Left cardiac atrium (tissue), 4 donors: Measurements from ENCODE around the gene THAP3. TPM values are rescaled to one million over a fixed set of nuclear protein-coding genes. Genes with fewer than 3 reads are reported as not detected.
A peak's percentile ranks its signal among the peaks of the same experiment; 100 is the strongest.
"Not testable (repeated sequence)": the region's sequence is repeated elsewhere in the genome, so short reads cannot be mapped to it uniquely, and the experiment has no call there.

Experiments
- ATAC-seq, 2 donors: fragments of 200-7000 bp; cut with Tn5 transposase; one replicate each; pipeline ENCODE4 v1.9.1; 2020; ENCODE audit warnings: mild to moderate bottlenecking in 2 of 2, moderate library complexity in 2 of 2
- DNase-seq: peaks from one replicate; pipeline ENCODE4 v3.0.0-alpha.2; 2020
- intact Hi-C, 2 donors: fragments of 100-400 bp; cut with DNase I; formaldehyde crosslinking; loops; one replicate each; pipeline versions ENCODE4 v1.14.1 to v1.15.1; 2022 to 2023
- total RNA-seq, 2 donors: library from RNA; stranded (reverse); fragmentation: NEBNext Ultra II Directional; extraction: Animal tissue kit (Norgen Biotek cat#: 25700); gene quantifications; one replicate each; pipeline ENCODE4 v1.2.1, GENCODE V29; 2021
- donor health status: DM: no; HTN: yes; CAD: no.
- donor health status: DM: no; HTN: yes; CAD: no; lungs with severe emphysema.
- donor health status: DM: yes; HTN: yes; CAD: no.
- donor health status: Dilated cardiomyopathy.

The THAP3 gene
- total RNA-seq, 2 donors from 2014 or later: 8.9 to 14.6 TPM

DNA sequence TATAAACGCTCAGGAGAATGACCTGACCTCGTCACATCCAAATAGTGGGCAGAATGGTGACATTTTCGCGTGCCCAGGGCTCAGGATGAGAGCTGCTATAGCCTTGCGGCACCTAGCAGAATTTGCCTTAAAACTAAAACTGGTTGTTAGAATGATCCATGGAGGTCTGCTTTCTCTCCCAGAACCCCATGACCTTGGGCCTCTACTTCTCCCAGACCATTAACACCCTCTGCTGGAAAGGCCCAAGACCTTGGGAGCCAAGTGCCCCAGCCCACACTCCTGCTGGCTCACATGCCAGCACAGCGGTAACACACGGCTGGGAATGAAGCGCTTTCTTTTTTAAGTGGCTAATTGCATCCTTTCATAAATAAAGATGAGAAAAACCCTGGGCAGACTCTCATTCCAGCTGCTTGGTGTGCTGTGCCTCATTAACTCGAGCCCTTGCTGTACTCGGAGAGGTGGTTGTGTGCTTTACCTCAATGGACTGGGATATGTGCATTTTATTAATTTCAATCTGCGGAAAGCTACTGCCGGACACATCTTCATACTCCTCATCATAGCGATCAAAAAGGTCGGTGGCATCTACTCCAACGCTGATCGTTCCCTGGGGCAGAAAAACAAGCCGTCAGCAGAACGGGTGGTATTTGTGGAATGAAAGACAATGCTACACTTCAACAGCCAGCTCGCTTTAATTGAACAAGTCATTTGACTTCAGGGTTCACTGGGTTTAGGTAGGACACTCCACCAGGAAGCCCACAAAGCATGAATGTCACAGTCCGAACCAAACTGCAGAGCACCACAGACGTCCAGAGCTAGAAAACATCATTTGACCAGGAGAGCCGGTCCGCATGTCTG lies 29.0 kb downstream of the THAP3 start:
- no peak for DNase-seq
- intact Hi-C loops: no loop called here
- no peak for ATAC-seq

DNA sequence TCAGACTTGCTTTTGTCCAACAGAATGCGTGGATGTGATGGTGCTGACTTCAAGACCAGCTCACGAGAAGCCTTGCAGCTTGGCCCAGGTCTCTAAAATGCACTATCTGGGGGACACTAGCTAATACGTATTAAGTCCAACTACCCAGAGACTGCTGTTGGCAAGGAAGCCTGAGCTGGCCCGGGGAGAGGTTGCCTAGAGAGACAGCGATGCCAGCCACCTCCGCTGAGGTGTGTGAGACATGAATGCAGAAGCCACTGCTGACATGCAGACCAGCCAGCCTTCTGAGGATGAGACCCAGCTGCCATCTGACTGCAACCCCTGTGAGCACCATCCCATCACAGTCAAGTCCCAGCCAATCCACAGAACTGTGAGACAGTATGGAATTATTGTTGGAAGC lies 32.5 kb downstream of the THAP3 start:
- ATAC-seq (peak; percentile 87 to 93), DNase-seq (no peak)
- intact Hi-C loops: no loop called here

DNA sequence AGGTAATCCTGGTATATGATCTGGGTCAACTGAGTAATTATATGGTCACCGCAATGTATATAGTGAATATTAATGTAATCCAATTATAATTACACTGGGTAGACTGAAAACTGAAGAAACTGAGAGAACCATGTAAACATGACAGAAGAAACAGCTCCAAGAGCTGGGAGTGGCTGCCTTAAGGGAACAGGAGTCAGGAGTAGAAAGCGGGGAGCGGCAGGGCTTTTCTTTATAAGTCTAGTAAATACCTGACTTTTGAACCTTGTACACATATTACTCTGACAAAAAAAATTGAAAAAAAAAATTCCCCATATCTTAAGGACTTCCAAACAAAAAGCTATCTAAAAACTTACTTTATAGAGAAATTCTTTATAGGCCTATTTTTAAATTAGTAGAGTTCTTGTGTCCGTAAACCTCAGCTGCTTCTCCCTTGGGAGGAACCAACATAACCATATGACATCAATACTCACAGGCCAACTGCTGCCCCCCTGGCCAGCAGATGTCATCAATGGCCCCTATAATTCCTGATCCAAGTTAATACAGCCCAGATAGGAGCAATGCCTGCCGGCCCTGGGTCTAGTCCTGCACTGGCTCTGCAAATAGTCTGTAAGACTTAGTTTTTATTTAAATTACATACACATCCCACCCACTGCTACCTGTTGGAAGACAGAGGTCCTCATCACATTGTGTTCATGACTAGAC lies 33.8 kb downstream of the THAP3 start:
- intact Hi-C loops: no loop called here
- DNase-seq: no peak

DNA sequence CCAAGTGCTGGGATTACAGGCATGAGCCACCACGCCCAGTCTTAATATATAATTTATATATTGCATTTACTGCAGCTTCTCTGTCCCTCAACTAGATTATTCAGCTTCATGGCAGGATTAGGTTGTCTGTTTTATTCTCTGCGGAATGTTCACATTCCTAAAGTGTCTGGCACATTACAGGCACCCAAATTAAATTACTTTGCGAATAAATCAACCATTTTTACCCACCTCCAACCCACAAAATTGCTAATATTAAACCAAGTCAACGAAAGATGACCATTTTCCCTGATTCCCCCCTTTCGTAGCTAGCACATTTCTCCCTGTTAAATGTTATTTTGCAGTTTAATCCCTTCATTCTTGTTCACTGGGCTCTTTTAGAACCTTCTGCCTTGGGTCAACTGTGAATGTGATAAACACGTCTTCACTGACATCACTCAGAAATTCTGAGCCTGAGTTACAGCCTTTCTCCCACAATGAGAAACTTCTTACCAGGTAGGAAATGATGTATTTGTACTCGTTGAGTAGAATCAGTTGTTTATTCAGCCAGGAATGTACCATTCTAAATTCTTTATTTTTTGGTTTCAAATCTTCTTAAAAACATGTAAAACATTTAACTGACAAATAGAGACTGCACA lies 35.9 kb downstream of the THAP3 start:
- intact Hi-C loops: no loop called here
- ATAC-seq (no peak), DNase-seq (no peak)

More for the DNA sequence above, 33.8 kb downstream of the THAP3 start:
- ATAC-seq: no peak

DNA sequence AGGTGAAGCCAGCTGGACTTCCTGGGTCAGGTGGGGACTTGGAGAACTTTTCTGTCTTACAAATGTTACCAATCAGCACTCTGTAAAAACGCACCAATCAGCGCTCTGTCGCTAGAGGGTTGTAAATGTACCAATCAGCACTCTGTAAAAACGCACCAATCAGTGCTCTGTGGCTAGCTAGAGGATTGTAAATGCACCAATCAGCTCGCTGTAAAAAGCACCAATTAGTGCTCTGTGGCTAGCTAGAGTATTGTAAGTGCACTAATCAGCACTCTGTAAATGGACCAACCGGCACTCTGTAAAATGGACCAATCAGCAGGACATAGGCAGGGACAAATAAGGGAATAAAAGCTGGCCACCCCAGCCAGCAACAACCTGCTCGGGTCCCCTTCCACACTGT lies 37.8 kb downstream of the THAP3 start:
- intact Hi-C loops, ATAC-seq, DNase-seq: not testable (repeated sequence)

DNA sequence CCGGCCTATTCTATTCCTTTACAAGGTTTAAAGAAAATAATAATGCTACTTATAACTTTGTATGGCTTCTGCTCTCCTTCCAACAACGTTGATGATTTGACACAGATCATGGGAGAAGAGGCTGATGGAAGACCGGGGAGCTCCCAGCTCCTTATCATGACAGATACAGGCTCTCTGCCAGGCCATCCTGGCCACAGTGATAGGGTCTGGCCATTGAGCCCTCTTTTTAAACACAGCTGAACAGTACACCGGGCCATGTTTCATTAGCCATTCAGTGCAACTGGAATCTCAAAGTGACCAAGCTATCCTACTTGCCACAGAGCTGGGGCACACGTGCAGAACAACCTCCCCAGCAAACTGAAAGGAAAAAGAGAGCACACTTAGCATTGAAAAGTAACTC lies 42.0 kb downstream of the THAP3 start:
- peak; percentile 60 to 75 for ATAC-seq
- intact Hi-C loops: no loop called here

DNA sequence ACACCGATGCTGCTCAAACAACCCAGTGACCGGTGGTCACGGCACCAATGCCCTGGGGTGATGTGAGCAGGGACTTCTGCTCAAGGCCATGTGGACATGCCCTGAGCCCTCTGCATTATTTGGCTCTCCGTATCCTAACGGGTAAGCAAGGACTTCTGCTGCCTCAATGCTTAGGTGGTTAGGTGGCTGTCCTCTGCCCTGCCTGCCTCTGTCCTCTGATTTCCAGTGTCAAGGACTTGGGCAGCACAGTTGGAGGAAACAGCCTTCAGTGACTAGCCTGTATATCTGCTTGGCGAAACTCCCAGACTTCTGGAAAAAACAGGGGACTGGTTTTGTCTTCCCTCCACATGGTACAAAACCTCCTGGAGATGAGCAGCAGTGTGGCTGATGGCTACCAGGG lies 42.5 kb downstream of the THAP3 start:
- DNase-seq (no peak), ATAC-seq (peak; percentile 83 to 89)
- intact Hi-C loops: no loop called here

More for the DNA sequence above, 42.0 kb downstream of the THAP3 start:
- no peak for DNase-seq

DNA sequence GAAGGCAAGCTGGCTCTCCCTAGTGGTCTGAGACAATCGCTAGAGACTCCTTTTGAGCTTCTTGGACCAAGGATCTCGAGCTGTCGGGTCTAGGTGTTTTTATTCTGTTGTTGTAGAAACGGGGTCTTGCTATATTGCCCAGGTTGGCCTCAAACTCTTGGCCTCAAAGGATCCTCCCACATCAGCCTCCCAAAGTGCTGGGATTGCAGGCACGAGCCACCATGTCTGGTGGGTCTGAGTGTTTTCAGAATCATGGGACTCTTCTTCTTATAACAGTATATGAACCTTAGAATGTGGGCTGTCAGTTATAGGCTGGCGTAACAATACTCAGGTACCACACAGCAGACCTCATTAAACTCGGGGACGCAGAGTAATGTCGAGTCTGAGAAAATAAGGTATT lies 43.8 kb downstream of the THAP3 start:
- DNase-seq: no peak
- intact Hi-C loops: no loop called here

DNA sequence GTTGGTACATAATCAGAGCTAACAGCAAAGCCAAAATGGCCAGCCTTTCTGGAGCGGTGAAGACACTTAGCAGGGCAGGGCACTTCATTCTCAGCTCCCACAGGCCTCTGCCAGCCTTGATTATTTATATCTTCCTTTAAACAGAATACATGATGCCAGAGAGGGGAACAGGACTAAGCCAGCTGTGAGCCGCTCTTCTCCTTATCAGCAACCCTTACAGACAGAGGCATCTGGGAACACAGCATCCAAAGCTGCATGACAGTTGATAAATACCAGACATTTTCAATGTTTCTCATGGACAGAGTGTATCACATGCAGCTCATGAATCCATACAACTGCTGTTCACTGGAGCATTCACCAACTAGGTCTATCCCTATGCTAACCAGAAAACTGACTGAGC lies 47.9 kb downstream of the THAP3 start:
- intact Hi-C loops: no loop called here
- ATAC-seq (peak; percentile 93 to 96), DNase-seq (peak; percentile 31)

More for the DNA sequence above, 43.8 kb downstream of the THAP3 start:
- no peak for ATAC-seq

DNA sequence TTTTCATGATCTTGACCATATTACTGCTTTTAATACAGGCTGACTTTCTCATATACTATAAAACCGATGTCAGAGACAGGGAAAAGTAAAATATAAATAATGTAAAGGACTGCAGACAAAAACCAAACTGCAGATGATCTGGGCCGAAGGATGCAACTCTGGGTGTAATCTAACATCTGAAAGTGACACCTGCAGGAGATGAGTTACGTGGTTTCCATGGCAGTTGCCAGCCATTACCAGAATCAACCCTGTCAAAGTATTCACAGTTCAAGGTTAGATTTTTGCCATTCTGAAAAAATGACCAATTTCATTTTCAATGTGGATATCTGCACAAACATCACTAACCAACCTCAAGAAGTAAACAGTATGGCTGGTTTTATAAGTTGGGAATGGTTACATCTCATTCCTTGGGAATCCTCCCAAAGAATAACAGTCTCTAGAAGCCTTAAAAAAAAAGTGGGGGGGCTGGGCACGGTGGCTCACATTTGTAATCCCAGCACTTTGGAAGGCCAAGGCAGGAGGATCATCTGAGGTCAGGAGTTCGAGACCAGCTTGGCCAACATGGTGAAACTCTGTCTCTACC lies 49.2 kb downstream of the THAP3 start:
- DNase-seq: no peak
- ATAC-seq: no peak
- intact Hi-C loops: no loop called here

DNA sequence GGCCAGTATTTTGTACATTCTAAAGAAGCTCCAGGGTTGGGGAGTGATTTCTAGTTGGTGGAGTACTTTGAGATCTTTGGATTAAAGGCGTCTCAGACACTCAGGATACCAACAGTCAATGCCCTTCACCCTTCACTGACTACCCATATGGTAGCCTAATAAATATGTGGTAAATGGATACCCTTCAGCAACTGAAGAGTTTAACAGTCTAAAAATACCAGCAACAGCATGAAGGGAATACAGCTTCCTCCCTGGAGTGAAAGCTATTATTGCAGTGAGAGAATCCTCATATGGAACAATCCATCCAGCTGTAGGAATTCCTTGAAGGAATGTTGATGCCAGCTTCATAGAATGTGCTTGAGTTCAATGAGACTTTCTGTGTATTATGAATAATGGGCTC lies 50.1 kb downstream of the THAP3 start:
- intact Hi-C loops: no loop called here
- ATAC-seq (no peak), DNase-seq (no peak)

DNA sequence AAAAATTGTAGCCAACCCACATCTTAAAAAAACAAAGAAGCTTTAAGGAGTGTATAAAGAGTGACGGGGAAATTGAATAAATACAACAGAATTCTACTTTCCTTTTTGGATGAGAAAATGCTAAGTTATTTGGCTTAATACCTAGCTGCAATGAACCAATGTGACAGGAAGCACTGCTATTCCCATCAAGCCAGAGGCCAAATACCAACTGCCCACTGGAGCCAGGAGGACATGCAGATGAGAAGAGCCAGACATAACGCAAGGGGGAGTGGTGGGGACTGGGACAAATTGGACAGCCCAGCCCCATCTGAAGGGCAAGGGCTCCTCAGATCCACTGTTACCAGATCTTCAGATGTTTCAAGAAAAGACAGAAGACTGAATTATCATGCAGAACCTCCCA lies 51.3 kb downstream of the THAP3 start:
- DNase-seq (no peak), ATAC-seq (no peak)
- intact Hi-C loops: no loop called here

Other genes with a start within 250 kb of the THAP3 start
- 10 to 100 TPM in 1 of 2 donors, 1 to 10 TPM in 1; 9.9 to 12.9 TPM for gene ACOT7, start 231.1 kb upstream of the THAP3 start, total RNA-seq
- gene HES2, start 204.9 kb upstream of the THAP3 start, total RNA-seq: under 1 TPM in 1 of 2 donors, not detected in 1; 0.37 TPM
- gene ESPN, start 200.1 kb upstream of the THAP3 start, total RNA-seq: under 1 TPM; 0.42 to 0.44 TPM
- 1 to 10 TPM; 5.5 to 5.9 TPM for gene TNFRSF25, start 158.7 kb upstream of the THAP3 start, total RNA-seq
- 10 to 100 TPM; 10.7 to 11.8 TPM for gene PLEKHG5, start 133.2 kb upstream of the THAP3 start, total RNA-seq
- 10 to 100 TPM; 12.0 to 16.5 TPM for gene NOL9, start 70.4 kb upstream of the THAP3 start, total RNA-seq
- not detected for gene TAS1R1, start 69.6 kb upstream of the THAP3 start, total RNA-seq
- gene ZBTB48, start 44.9 kb upstream of the THAP3 start, total RNA-seq: 10 to 100 TPM; 11.5 to 14.3 TPM
- 10 to 100 TPM; 43.9 to 75.8 TPM for gene KLHL21, start 22.0 kb upstream of the THAP3 start, total RNA-seq
- 1 to 10 TPM; 7.8 to 9.0 TPM for gene PHF13, start 11.1 kb upstream of the THAP3 start, total RNA-seq
- 10 to 100 TPM; 54.5 to 57.1 TPM for gene DNAJC11, start 76.9 kb downstream of the THAP3 start, total RNA-seq
- gene CAMTA1, start 160.6 kb downstream of the THAP3 start, total RNA-seq: 100 to 1,000 TPM; 109 to 128 TPM